Endothelial cell of umbilical vein (primary cell): Measurements from ENCODE around the gene PIGH. TPM values are rescaled to one million over a fixed set of nuclear protein-coding genes. Genes with fewer than 3 reads are reported as not detected.

Source experiments
- BruUV-seq: library from RNA; stranded (reverse); fragments of 400-500 nt; replicated peaks from 2 replicates; lab custom pipeline; 2021; lab: Mats Ljungman, UMichigan
- CTCF ChIA-PET: fragments of 300-600, 350-600 bp; sonication (Branson Sonifier 250); formaldehyde crosslinking; loops from one replicate; lab custom pipeline; 2021; ENCODE audit warnings: antibody characterized with exemption, inconsistent platforms; lab: Charles Lee
- POLR2A ChIA-PET: fragments of 300-600, 350-600 bp; sonication (Branson Sonifier 250); formaldehyde crosslinking; loops from one replicate; lab custom pipeline; 2021; ENCODE audit warnings: antibody characterized with exemption, inconsistent platforms; lab: Charles Lee
- DNase-seq: peaks from one replicate; pipeline ENCODE4 v3.0.0-alpha.2; 2011; ENCODE audit warnings: low read depth, low spot score
- FAIRE-seq: peaks from 2 replicates; lab custom pipeline; 2011; peaks lifted over from hg19 to GRCh38; lab: Jason Lieb, UNC
- H2AFZ ChIP-seq: 2 replicates; pipeline ENCODE4 v1.6.0; 2012; ENCODE audit warnings: low read depth, low read length, control low read depth, inconsistent platforms
- H3K27ac ChIP-seq: 2 replicates; pipeline ENCODE4 v1.5.1; 2011; ENCODE audit warnings: low read depth, mild to moderate bottlenecking, control low read depth, low read length, moderate library complexity; ENCODE audit not compliant: insufficient read depth
- H3K27me3 ChIP-seq, 2 experiments: 2 replicates each; pipeline versions ENCODE4 v1.6.0 to v1.6.1; 2011; ENCODE audit warnings: low read length in 2 of 2, mixed read lengths in 1 of 2; ENCODE audit not compliant: control insufficient read depth in 2 of 2, insufficient read depth in 2 of 2
- H3K36me3 ChIP-seq, 2 experiments: 2 replicates in 1 of 2; 3 replicates in 1 of 2; pipeline ENCODE4 v1.5.1; 2011; ENCODE audit warnings: low read length in 2 of 2, mild to moderate bottlenecking in 1 of 2, moderate library complexity in 1 of 2; ENCODE audit not compliant: control insufficient read depth in 2 of 2, insufficient read depth in 2 of 2; ENCODE audit errors: extremely low read depth in 1 of 2
- H3K4me1 ChIP-seq: 3 replicates; pipeline ENCODE4 v1.5.1; 2011; ENCODE audit warnings: mild to moderate bottlenecking, low read length; ENCODE audit not compliant: control insufficient read depth, insufficient read depth; ENCODE audit errors: extremely low read depth
- H3K4me2 ChIP-seq: 2 replicates; pipeline ENCODE4 v1.6.1; 2011; ENCODE audit warnings: low read length, control low read depth, mixed read lengths; ENCODE audit not compliant: insufficient read depth
- H3K4me3 ChIP-seq, 3 experiments: fragments of 200-600 bp in 1 of 3; sonication (generic), shearing (Covaris generic) in 1 of 3; replicated peaks in 1 of 3; 2 replicates each; pipeline ENCODE4 v1.5.1; 2011 to 2016; ENCODE audit warnings: control low read depth in 3 of 3, low read length in 3 of 3, mild to moderate bottlenecking in 2 of 3, inconsistent platforms in 1 of 3, low read depth in 1 of 3, moderate library complexity in 1 of 3; ENCODE audit not compliant: insufficient read depth in 1 of 3
- H3K79me2 ChIP-seq: 2 replicates; pipeline ENCODE4 v1.6.0; 2012; ENCODE audit warnings: low read length, inconsistent platforms; ENCODE audit not compliant: control insufficient read depth, insufficient read depth
- H3K9ac ChIP-seq: replicated peaks from 2 replicates; pipeline ENCODE3; 2011; ENCODE audit warnings: low read length, control low read depth; ENCODE audit not compliant: insufficient read depth; ENCODE audit errors: extremely low read depth
- H3K9me1 ChIP-seq: replicated peaks from 3 replicates; pipeline ENCODE4 v1.6.0; 2011; ENCODE audit warnings: mild to moderate bottlenecking, low read length; ENCODE audit not compliant: control insufficient read depth, insufficient read depth; ENCODE audit errors: extremely low read depth
- H3K9me3 ChIP-seq: replicated peaks from 2 replicates; pipeline ENCODE4 v1.5.1; 2012; ENCODE audit warnings: low read length, inconsistent platforms; ENCODE audit not compliant: control insufficient read depth, insufficient read depth
- H4K20me1 ChIP-seq: replicated peaks from 2 replicates; pipeline ENCODE3; 2011; ENCODE audit warnings: mild to moderate bottlenecking, low read length; ENCODE audit not compliant: control insufficient read depth, insufficient read depth; ENCODE audit errors: extremely low read depth
- CTCF ChIP-seq, 2 donors: IDR thresholded peaks; 1 replicate in 1 of 2; 2 replicates in 1 of 2; pipeline ENCODE4 v1.5.1; 2011; ENCODE audit warnings: low read length in 2 of 2, mild to moderate bottlenecking in 2 of 2, moderate library complexity in 2 of 2, control low read depth in 1 of 2, inconsistent platforms in 1 of 2, low read depth in 1 of 2; ENCODE audit not compliant: insufficient read depth in 1 of 2; ENCODE audit errors: extremely low read depth in 1 of 2
- EZH2 ChIP-seq: IDR thresholded peaks from 2 replicates; pipeline ENCODE4 v1.6.1; 2012; ENCODE audit warnings: borderline replicate concordance, low read depth, mild to moderate bottlenecking, moderate library complexity, low read length, inconsistent platforms; ENCODE audit not compliant: severe bottlenecking
- FOS ChIP-seq: IDR thresholded peaks from 2 replicates; pipeline ENCODE4 v1.6.1; 2011; ENCODE audit warnings: mild to moderate bottlenecking, low read length, moderate library complexity, borderline replicate concordance; ENCODE audit not compliant: insufficient read depth
- GATA2 ChIP-seq: IDR thresholded peaks from 2 replicates; pipeline ENCODE4 v1.7.0; 2011; ENCODE audit warnings: low read depth, mild to moderate bottlenecking, moderate library complexity, mixed read lengths, low read length; ENCODE audit not compliant: insufficient read length, insufficient read depth
- JUN ChIP-seq: IDR thresholded peaks from 2 replicates; pipeline ENCODE4 v1.6.1; 2011; ENCODE audit warnings: borderline replicate concordance, low read depth; ENCODE audit not compliant: insufficient read length, insufficient read depth
- MAX ChIP-seq: IDR thresholded peaks from 2 replicates; pipeline ENCODE4 v1.6.1; 2011; ENCODE audit not compliant: insufficient read depth, insufficient read length
- MYC ChIP-seq: IDR thresholded peaks from one replicate; pipeline ENCODE4 v1.6.1; 2011; ENCODE audit warnings: mild to moderate bottlenecking, low read depth, low read length
- POLR2A ChIP-seq: IDR thresholded peaks from 2 replicates; pipeline ENCODE4 v1.6.1; 2012; ENCODE audit warnings: low read depth, mild to moderate bottlenecking, control low read depth, low read length
- POLR2AphosphoS5 ChIP-seq: IDR thresholded peaks from 2 replicates; pipeline ENCODE4 v1.6.1; 2012; ENCODE audit warnings: low read depth, mild to moderate bottlenecking, control low read depth, low read length, moderate library complexity; ENCODE audit not compliant: insufficient read depth
- dilution Hi-C: fragments of 300-500 bp; cut with MboI; formaldehyde crosslinking; loops from one replicate; pipeline ENCODE4 v1.15.0; 2019; ENCODE audit warnings: low sequenced_read_pairs; ENCODE audit not compliant: extremely low pct_ligation_motif_present
- intact Hi-C: fragments of 100-400 bp; cut with micrococcal nuclease; formaldehyde crosslinking; loops from one replicate; pipeline ENCODE4 v1.10.0; 2022
- polyA plus RNA-seq, 4 experiments: library from polyadenylated mRNA; depleted of rRNA in 3 of 4; stranded (reverse) in 3 of 4; unstranded in 1 of 4; fragments of >200 nt; gene quantifications; 2 replicates each; pipeline versions ENCODE4 v1.2.1 to v1.2.3, GENCODE V29; 2011 to 2012; ENCODE audit warnings: missing spikeins in 1 of 4
- total RNA-seq: library from RNA; stranded (reverse); gene quantifications from 2 replicates; pipeline ENCODE4 v1.2.3, GENCODE V29; 2021

The PIGH gene
- total and polyA plus RNA-seq, 2 donors (not counting 3 experiments of a cell fraction or from before 2014, with no cell fraction given): 12.3 to 18.0 TPM

GRCh38 chr14:67589204-67589770 lies 10.8 kb downstream of the PIGH start:
- Histone ChIP-seq H3K4me2 (no peak overlapping the region), H3K36me3 (peaks cover 0 to 1% of the 10 kb centered on the region in 2 experiments), H2AFZ (no peak overlapping the region), H3K4me1 (no peaks in the 10 kb centered on the region), H3K27me3 (no peaks in the 10 kb centered on the region), H4K20me1 (no peaks in the 10 kb centered on the region), H3K79me2 (no peaks in the 10 kb centered on the region), H3K9me3 (no peaks in the 10 kb centered on the region), H3K9ac (no peak overlapping the region), H3K27ac (no peak overlapping the region), H3K4me3 (no peak overlapping the region), H3K9me1 (no peaks in the 10 kb centered on the region)
- no TSS peak for BruUV-seq
- no peak for TF ChIP-seq EZH2
- no peak for TF ChIP-seq MYC
- no peak for TF ChIP-seq MAX
- TF ChIP-seq POLR2A: no peak
- no peak for TF ChIP-seq FOS
- TF ChIP-seq JUN: no peak
- TF ChIP-seq POLR2AphosphoS5: no peak
- no peak for TF ChIP-seq GATA2
- no peak for TF ChIP-seq CTCF (IDR thresholded peaks at IDR 0.05; ENCODE audit: extremely low read depth in 1 of 2, insufficient read depth in 1 of 2, low read depth in 1 of 2, low read length in 2 of 2)
- intact Hi-C loops (no loop called here), dilution Hi-C loops (no loop called here)
- ChIA-PET CTCF (interaction anchor here (0.9 to 13.7 kb wide), 6 partner anchors 10 to 162 kb away, joined by 3 to 394 read pairs (median 6); partner anchors contain the start of genes PIGH and RDH12), POLR2A (interaction anchor here (1.2 kb wide), 1 partner anchor 11 kb away, joined by 3 read pairs; the partner anchor contains the start of gene PIGH)
- DNase-seq (no peak), FAIRE-seq (peak; percentile 70)
